HCT116 (cell line): Measurements from ENCODE around the gene LGALS3. TPM values are rescaled to one million over a fixed set of nuclear protein-coding genes. Genes with fewer than 3 reads are reported as not detected.

Experiments used
- ATAC-seq: fragments of 200-7000 bp; cut with Tn5 transposase; 2 replicates; pipeline ENCODE4 v1.9.1; 2020; ENCODE audit warnings: mild to moderate bottlenecking, moderate library complexity
- BruUV-seq: library from RNA; stranded (reverse); fragments of 400-500 nt; replicated peaks from 2 replicates; lab custom pipeline; 2021; lab: Mats Ljungman, UMichigan
- CTCF ChIA-PET: fragments of 300-600 bp; sonication (Branson Sonifier 250); formaldehyde crosslinking; loops from one replicate; lab custom pipeline; 2021; ENCODE audit warnings: antibody characterized with exemption; lab: Charles Lee
- POLR2A ChIA-PET: fragments of 300-600, 350-600 bp; sonication (Branson Sonifier 250); formaldehyde crosslinking; loops from one replicate; lab custom pipeline; 2021; ENCODE audit warnings: antibody characterized with exemption; lab: Charles Lee
- RAD21 ChIA-PET, 2 experiments: fragments of 300-600 bp; sonication (Branson Sonifier 250); formaldehyde crosslinking; loops; one replicate each; lab custom pipeline; 2023; ENCODE audit warnings: low total read pairs in 2 of 2; ENCODE audit not compliant: uncharacterized antibody in 2 of 2, unreplicated experiment in 2 of 2, low non-redundant PET in 1 of 2; lab: Charles Lee
- DNase-seq: peaks from one replicate; pipeline ENCODE4 v3.0.0-alpha.2; 2010; ENCODE audit warnings: low read depth, low spot score
- H2AFZ ChIP-seq: fragments of 200-600 bp; shearing (Covaris generic), sonication (generic); 2 replicates; pipeline ENCODE4 v1.6.1; 2017; ENCODE audit warnings: low read depth, mixed run types, mixed read lengths, antibody characterized with exemption, low read length; ENCODE audit not compliant: poor library complexity, severe bottlenecking
- H3K27ac ChIP-seq: 2 replicates; pipeline ENCODE4 v1.5.1; 2012; ENCODE audit warnings: low read depth, low read length
- H3K27me3 ChIP-seq: fragments of 200-600 bp; sonication (generic); 2 replicates; pipeline ENCODE4 v1.6.1; 2016; ENCODE audit warnings: mixed run types, low read length, mixed read lengths; ENCODE audit not compliant: insufficient read depth
- H3K36me3 ChIP-seq, 2 experiments: fragments of 200-500 bp in 1 of 2; fragments of 200-600 bp in 1 of 2; sonication (Bioruptor generic) in 1 of 2; sonication (generic) in 1 of 2; 2 replicates each; pipeline versions ENCODE4 v1.5.1 to v1.6.1; 2014 to 2016; ENCODE audit warnings: low read length in 2 of 2, inconsistent platforms in 1 of 2, mixed read lengths in 1 of 2, mixed run types in 1 of 2; ENCODE audit not compliant: insufficient read depth in 2 of 2, control insufficient read depth in 1 of 2
- H3K4me1 ChIP-seq, 2 experiments: fragments of 200-600 bp in 1 of 2; sonication (generic) in 1 of 2; 2 replicates each; pipeline versions ENCODE4 v1.5.1 to v1.6.1; 2012 to 2017; ENCODE audit warnings: low read length in 2 of 2, inconsistent platforms in 1 of 2, mild to moderate bottlenecking in 1 of 2, mixed read lengths in 1 of 2, mixed run types in 1 of 2, moderate library complexity in 1 of 2; ENCODE audit not compliant: insufficient read depth in 2 of 2, control insufficient read depth in 1 of 2
- H3K4me2 ChIP-seq: fragments of 200-600 bp; sonication (generic); 2 replicates; pipeline ENCODE4 v1.6.1; 2017; ENCODE audit warnings: mixed run types, low read length, mixed read lengths
- H3K4me3 ChIP-seq, 2 experiments: fragments of 200-600 bp in 1 of 2; sonication (generic) in 1 of 2; replicated peaks in 1 of 2; 2 replicates each; pipeline ENCODE4 v1.5.1; 2011 to 2016; ENCODE audit warnings: low read length in 2 of 2, control low read depth in 1 of 2, low read depth in 1 of 2, mild to moderate bottlenecking in 1 of 2, mixed read lengths in 1 of 2, mixed run types in 1 of 2
- H3K79me2 ChIP-seq: fragments of 200-600 bp; sonication (generic); 2 replicates; pipeline ENCODE4 v1.6.1; 2017; ENCODE audit warnings: mild to moderate bottlenecking, mixed run types, low read length, moderate library complexity, mixed read lengths; ENCODE audit not compliant: insufficient read depth
- H3K9ac ChIP-seq: fragments of 200-600 bp; sonication (generic); 2 replicates; pipeline ENCODE4 v1.6.1; 2016; ENCODE audit warnings: low read length, mixed read lengths
- H3K9me2 ChIP-seq: fragments of 200-600 bp; sonication (generic), shearing (Covaris generic); 2 replicates; pipeline ENCODE4 v1.6.1; 2017; ENCODE audit warnings: mixed run types, mild to moderate bottlenecking, moderate library complexity; ENCODE audit not compliant: insufficient read depth
- H3K9me3 ChIP-seq, 2 experiments: fragments of 200-500 bp in 1 of 2; fragments of 200-600 bp in 1 of 2; sonication (Bioruptor generic) in 1 of 2; sonication (generic) in 1 of 2; 2 replicates each; pipeline ENCODE4 v1.6.1; 2014 to 2017; ENCODE audit warnings: low read length in 2 of 2, mixed read lengths in 2 of 2, inconsistent platforms in 1 of 2, low read depth in 1 of 2, mild to moderate bottlenecking in 1 of 2, mixed run types in 1 of 2, moderate library complexity in 1 of 2; ENCODE audit not compliant: control insufficient read depth in 1 of 2, insufficient read depth in 1 of 2
- H4K20me1 ChIP-seq: fragments of 200-600 bp; sonication (generic), shearing (Covaris generic); 2 replicates; pipeline ENCODE4 v1.6.1; 2017; ENCODE audit warnings: mixed run types, mild to moderate bottlenecking, moderate library complexity; ENCODE audit not compliant: insufficient read depth
- CEBPB ChIP-seq: IDR thresholded peaks from 2 replicates; pipeline ENCODE4 v1.6.1; 2012; ENCODE audit warnings: low read depth
- EGR1 ChIP-seq: IDR thresholded peaks from 2 replicates; pipeline ENCODE4 v1.6.1; 2012; ENCODE audit warnings: low read depth
- ELF1 ChIP-seq: IDR thresholded peaks from 2 replicates; pipeline ENCODE4 v1.6.1; 2012; ENCODE audit warnings: low read depth, borderline replicate concordance
- EZH2 ChIP-seq: fragments of 200-600 bp; sonication (generic); IDR thresholded peaks from 2 replicates; pipeline ENCODE4 v1.6.1; 2017; ENCODE audit warnings: antibody characterized with exemption, mixed run types
- FOSL1 ChIP-seq: IDR thresholded peaks from 2 replicates; pipeline ENCODE4 v1.6.1; 2012; ENCODE audit warnings: low read depth
- JUND ChIP-seq: IDR thresholded peaks from 2 replicates; pipeline ENCODE4 v1.6.1; 2012
- POLR2A ChIP-seq: IDR thresholded peaks from 2 replicates; pipeline ENCODE4 v1.7.0; 2011; ENCODE audit warnings: borderline replicate concordance; ENCODE audit not compliant: insufficient read depth, insufficient read length; ENCODE audit errors: extremely low read depth
- POLR2AphosphoS5 ChIP-seq: IDR thresholded peaks from 2 replicates; pipeline ENCODE4 v1.6.1; 2011; ENCODE audit warnings: mild to moderate bottlenecking, low read depth, low read length, moderate library complexity
- RAD21 ChIP-seq: IDR thresholded peaks from 2 replicates; pipeline ENCODE4 v1.6.1; 2012; ENCODE audit warnings: low read depth, mild to moderate bottlenecking
- SIN3A ChIP-seq: IDR thresholded peaks from 2 replicates; pipeline ENCODE4 v1.6.1; 2012; ENCODE audit warnings: low read depth
- TCF7L2 ChIP-seq: IDR thresholded peaks from 2 replicates; pipeline ENCODE4 v1.7.0; 2011; ENCODE audit warnings: borderline replicate concordance, inconsistent platforms; ENCODE audit not compliant: insufficient read depth, insufficient read length; ENCODE audit errors: extremely low read depth
- YY1 ChIP-seq: IDR thresholded peaks from 2 replicates; pipeline ENCODE4 v1.6.1; 2011; ENCODE audit warnings: low read length, low read depth, moderate library complexity, mild to moderate bottlenecking; ENCODE audit not compliant: insufficient replicate concordance; ENCODE audit errors: extremely low read depth
- ZFX ChIP-seq: fragments of 450-650 bp; IDR thresholded peaks from 2 replicates; pipeline ENCODE4 v1.6.1; 2017
- ZNF274 ChIP-seq: fragments of 200-500 bp; sonication (Bioruptor generic); IDR thresholded peaks from 2 replicates; pipeline ENCODE4 v1.6.1; 2014; ENCODE audit warnings: mild to moderate bottlenecking, low read depth, low read length, inconsistent platforms
- intact Hi-C: fragments of 100-400 bp; cut with micrococcal nuclease; formaldehyde crosslinking; loops from 2 replicates; pipeline ENCODE4 v1.10.0; 2022
- total RNA-seq: library from RNA; stranded (reverse); gene quantifications from one replicate; pipeline ENCODE4 v1.2.1, GENCODE V29; 2021; ENCODE audit not compliant: unreplicated experiment
- TF ChIP-seq, protein P1 (sequence below): IDR thresholded peaks from 2 replicates; pipeline ENCODE4 v1.6.1; 2012
- TF ChIP-seq, protein P2 (sequence below), 3 experiments: fragments of 200-600 bp in 1 of 3; sonication (generic) in 1 of 3; IDR thresholded peaks in 2 of 3; conservative IDR thresholded peaks in 1 of 3; 2 replicates each; pipeline ENCODE4 v1.5.1; 2012 to 2017; ENCODE audit warnings: low read depth in 2 of 3, low read length in 2 of 3, antibody characterized with exemption in 1 of 3, borderline replicate concordance in 1 of 3, control low read depth in 1 of 3, mild to moderate bottlenecking in 1 of 3, mixed read lengths in 1 of 3, mixed run types in 1 of 3, moderate library complexity in 1 of 3; ENCODE audit not compliant: insufficient read depth in 1 of 3
- TF ChIP-seq, protein P3 (sequence below): IDR thresholded peaks from 2 replicates; pipeline ENCODE4 v1.6.1; 2011; ENCODE audit warnings: mild to moderate bottlenecking, low read length, moderate library complexity; ENCODE audit not compliant: insufficient replicate concordance; ENCODE audit errors: extremely low read depth
- TF ChIP-seq, protein P4 (sequence below): IDR thresholded peaks from 2 replicates; pipeline ENCODE4 v1.6.1; 2012

LGALS3 gene
- total RNA-seq, 1 experiment from 2014 or later: 86.1 TPM

DNA sequence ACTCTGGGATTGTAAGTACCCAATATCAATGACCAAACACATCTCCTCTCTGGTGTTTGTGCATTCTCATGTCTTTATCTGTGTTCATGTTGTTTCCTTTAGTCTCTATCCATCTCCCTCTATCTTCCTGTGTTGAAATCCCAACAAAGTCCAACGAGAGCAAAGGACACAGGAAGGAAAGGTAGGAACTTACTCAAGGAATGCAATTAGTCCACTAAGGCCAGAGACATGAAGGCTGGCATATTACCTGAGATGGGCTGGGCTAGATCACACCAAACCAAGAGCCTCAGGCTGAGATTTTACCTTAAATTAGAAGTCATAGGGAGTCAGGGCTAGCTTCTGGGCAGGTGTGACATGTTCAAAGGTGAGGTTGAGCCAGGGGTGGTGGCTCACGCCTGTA is 14.3 kb upstream of the LGALS3 start:
- DNase-seq: no peak
- ChIA-PET RAD21 (no interaction called here), POLR2A (interaction anchor here (2.1 kb wide), 1 partner anchor 12 kb away, joined by 6 read pairs; no protein-coding TSS in a partner anchor), CTCF (no interaction called here)
- Histone ChIP-seq H3K9me3 (no peaks in the 10 kb centered on the region), H3K9ac (no peak overlapping the region), H3K4me1 (peaks cover 0 to 2% of the 10 kb centered on the region in 2 experiments; a peak in 1 of 4 replicates), H3K27me3 (no peaks in the 10 kb centered on the region), H3K79me2 (no peaks in the 10 kb centered on the region), H2AFZ (no peak overlapping the region), H3K4me2 (no peak overlapping the region), H3K9me2 (no peaks in the 10 kb centered on the region), H3K27ac (no peak overlapping the region), H3K36me3 (no peaks in the 10 kb centered on the region), H3K4me3 (no peak overlapping the region), H4K20me1 (no peaks in the 10 kb centered on the region)
- TF ChIP-seq EGR1 (no peak), TCF7L2 (no peak), CEBPB (no peak), YY1 (no peak)
- intact Hi-C loops: no loop called here
- ATAC-seq: no peak
- BruUV-seq: no TSS peak

DNA sequence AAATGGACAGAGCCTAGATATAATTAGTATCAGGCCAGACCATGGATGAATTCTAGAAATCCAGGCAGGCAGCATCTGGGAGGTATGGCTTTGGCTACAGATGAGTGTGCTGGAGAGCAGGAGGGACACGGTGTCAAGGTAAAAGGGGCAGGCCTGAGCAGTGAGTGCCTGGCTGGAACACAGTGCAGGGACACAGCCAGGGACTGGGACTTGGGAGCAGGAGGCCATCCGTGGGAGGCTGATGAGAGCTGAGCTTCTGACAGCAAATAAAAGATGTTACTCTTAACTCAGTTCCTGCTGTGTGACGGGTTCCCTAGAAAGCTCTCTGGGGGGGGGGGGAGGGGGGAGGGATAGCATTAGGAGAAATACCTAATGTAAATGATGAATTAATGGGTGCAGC is 13.6 kb upstream of the LGALS3 start:
- DNase-seq: no peak
- CTCF ChIA-PET: no interaction called here
- H3K9me2 ChIP-seq: no peaks in the 10 kb centered on the region
- no peak overlapping the region for H2AFZ ChIP-seq
- H3K4me3 ChIP-seq: no peak overlapping the region
- ATAC-seq: no peak
- H3K27me3 ChIP-seq: no peaks in the 10 kb centered on the region
- no peaks in the 10 kb centered on the region for H3K79me2 ChIP-seq
- H3K9ac ChIP-seq: no peak overlapping the region
- no peaks in the 10 kb centered on the region for H3K4me1 ChIP-seq
- intact Hi-C loops: no loop called here
- POLR2A ChIA-PET: interaction anchor here (2.1 kb wide), 1 partner anchor 13 kb away, joined by 6 read pairs; no protein-coding TSS in a partner anchor
- H3K27ac ChIP-seq: no peak overlapping the region
- no peaks in the 10 kb centered on the region for H4K20me1 ChIP-seq
- H3K36me3 ChIP-seq: no peaks in the 10 kb centered on the region
- RAD21 ChIA-PET: no interaction called here
- no TSS peak for BruUV-seq
- H3K4me2 ChIP-seq: no peak overlapping the region
- H3K9me3 ChIP-seq: no peaks in the 10 kb centered on the region
- TF ChIP-seq, protein P1, sequence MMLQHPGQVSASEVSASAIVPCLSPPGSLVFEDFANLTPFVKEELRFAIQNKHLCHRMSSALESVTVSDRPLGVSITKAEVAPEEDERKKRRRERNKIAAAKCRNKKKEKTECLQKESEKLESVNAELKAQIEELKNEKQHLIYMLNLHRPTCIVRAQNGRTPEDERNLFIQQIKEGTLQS: no peak
- TF ChIP-seq ZNF274: no peak
- no peak for TF ChIP-seq SIN3A
- TF ChIP-seq, protein P2, sequence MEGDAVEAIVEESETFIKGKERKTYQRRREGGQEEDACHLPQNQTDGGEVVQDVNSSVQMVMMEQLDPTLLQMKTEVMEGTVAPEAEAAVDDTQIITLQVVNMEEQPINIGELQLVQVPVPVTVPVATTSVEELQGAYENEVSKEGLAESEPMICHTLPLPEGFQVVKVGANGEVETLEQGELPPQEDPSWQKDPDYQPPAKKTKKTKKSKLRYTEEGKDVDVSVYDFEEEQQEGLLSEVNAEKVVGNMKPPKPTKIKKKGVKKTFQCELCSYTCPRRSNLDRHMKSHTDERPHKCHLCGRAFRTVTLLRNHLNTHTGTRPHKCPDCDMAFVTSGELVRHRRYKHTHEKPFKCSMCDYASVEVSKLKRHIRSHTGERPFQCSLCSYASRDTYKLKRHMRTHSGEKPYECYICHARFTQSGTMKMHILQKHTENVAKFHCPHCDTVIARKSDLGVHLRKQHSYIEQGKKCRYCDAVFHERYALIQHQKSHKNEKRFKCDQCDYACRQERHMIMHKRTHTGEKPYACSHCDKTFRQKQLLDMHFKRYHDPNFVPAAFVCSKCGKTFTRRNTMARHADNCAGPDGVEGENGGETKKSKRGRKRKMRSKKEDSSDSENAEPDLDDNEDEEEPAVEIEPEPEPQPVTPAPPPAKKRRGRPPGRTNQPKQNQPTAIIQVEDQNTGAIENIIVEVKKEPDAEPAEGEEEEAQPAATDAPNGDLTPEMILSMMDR (IDR thresholded peaks at IDR 0.05 in 2 of 3, conservative IDR thresholded peaks at IDR 0.05 in 1 of 3; ENCODE audit: borderline replicate concordance in 1 of 3, insufficient read depth in 1 of 3, low read depth in 2 of 3, low read length in 2 of 3): no peak
- TF ChIP-seq POLR2A: no peak
- no peak for TF ChIP-seq POLR2AphosphoS5
- no peak for TF ChIP-seq CEBPB
- no peak for TF ChIP-seq RAD21
- TF ChIP-seq ELF1: no peak
- no peak for TF ChIP-seq JUND
- TF ChIP-seq ZFX: no peak
- TF ChIP-seq, protein P3, sequence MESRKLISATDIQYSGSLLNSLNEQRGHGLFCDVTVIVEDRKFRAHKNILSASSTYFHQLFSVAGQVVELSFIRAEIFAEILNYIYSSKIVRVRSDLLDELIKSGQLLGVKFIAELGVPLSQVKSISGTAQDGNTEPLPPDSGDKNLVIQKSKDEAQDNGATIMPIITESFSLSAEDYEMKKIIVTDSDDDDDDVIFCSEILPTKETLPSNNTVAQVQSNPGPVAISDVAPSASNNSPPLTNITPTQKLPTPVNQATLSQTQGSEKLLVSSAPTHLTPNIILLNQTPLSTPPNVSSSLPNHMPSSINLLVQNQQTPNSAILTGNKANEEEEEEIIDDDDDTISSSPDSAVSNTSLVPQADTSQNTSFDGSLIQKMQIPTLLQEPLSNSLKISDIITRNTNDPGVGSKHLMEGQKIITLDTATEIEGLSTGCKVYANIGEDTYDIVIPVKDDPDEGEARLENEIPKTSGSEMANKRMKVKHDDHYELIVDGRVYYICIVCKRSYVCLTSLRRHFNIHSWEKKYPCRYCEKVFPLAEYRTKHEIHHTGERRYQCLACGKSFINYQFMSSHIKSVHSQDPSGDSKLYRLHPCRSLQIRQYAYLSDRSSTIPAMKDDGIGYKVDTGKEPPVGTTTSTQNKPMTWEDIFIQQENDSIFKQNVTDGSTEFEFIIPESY: no peak
- TF ChIP-seq, protein P4, sequence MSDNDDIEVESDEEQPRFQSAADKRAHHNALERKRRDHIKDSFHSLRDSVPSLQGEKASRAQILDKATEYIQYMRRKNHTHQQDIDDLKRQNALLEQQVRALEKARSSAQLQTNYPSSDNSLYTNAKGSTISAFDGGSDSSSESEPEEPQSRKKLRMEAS: no peak
- TF ChIP-seq FOSL1: no peak
- TF ChIP-seq TCF7L2: no peak
- TF ChIP-seq YY1: no peak
- TF ChIP-seq EZH2: no peak
